Measurements from ENCODE around the gene AKR1E2.

DNA sequence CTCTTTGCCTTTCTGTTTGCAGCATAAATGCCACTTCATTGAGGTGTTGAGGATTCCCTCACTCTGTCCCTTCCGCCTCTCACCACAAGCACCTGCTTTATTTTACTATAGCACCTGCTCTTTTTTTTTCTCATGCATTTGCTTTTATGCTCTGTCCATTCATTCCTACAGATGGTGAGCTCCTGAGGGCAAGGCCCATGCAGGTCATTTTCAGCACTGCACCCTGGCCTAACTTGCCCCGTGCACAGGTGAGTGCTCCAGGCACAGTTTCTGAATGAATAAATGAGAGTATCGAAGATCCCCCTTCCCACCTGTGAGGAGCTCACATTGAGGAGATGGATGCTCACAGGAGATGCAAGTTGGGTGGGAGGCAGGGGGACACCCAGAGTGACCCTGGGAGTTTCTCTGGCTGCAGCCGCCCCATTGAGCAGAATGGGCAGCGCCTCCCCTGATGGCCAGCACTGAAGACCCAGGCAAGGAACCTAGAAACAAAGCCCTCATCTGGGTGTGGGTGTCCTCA is 1.2 kb upstream of the AKR1E2 start:
- TF ChIP-seq, protein P1, sequence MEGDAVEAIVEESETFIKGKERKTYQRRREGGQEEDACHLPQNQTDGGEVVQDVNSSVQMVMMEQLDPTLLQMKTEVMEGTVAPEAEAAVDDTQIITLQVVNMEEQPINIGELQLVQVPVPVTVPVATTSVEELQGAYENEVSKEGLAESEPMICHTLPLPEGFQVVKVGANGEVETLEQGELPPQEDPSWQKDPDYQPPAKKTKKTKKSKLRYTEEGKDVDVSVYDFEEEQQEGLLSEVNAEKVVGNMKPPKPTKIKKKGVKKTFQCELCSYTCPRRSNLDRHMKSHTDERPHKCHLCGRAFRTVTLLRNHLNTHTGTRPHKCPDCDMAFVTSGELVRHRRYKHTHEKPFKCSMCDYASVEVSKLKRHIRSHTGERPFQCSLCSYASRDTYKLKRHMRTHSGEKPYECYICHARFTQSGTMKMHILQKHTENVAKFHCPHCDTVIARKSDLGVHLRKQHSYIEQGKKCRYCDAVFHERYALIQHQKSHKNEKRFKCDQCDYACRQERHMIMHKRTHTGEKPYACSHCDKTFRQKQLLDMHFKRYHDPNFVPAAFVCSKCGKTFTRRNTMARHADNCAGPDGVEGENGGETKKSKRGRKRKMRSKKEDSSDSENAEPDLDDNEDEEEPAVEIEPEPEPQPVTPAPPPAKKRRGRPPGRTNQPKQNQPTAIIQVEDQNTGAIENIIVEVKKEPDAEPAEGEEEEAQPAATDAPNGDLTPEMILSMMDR (conservative IDR thresholded peaks at IDR 0.05; ENCODE audit: low read length) = no peak
- TF ChIP-seq EZH2phosphoT487 (IDR thresholded peaks at IDR 0.05; ENCODE audit: borderline replicate concordance) = no peak
